Activated CD8-positive, alpha-beta memory T cell treated with anti-CD3 and anti-CD28 coated beads for 36 hours (primary cell): ENCODE measurements around the gene PREP. TPM values are rescaled to one million over a fixed set of nuclear protein-coding genes. Genes with fewer than 3 reads are reported as not detected.

Experiments
- CTCF ChIA-PET: fragments of 350-600 bp; sonication (Branson Sonifier 250); formaldehyde crosslinking; loops from one replicate; lab custom pipeline; 2021; ENCODE audit warnings: antibody characterized with exemption; lab: Charles Lee
- POLR2A ChIA-PET: fragments of 350-600 bp; sonication (Branson Sonifier 250); formaldehyde crosslinking; loops from one replicate; lab custom pipeline; 2021; ENCODE audit warnings: antibody characterized with exemption; lab: Charles Lee
- total RNA-seq, 2 experiments: library from RNA; stranded (reverse); gene quantifications; one replicate each; pipeline ENCODE4 v1.2.3, GENCODE V29; 2021

The PREP gene
- total RNA-seq, 2 experiments from 2014 or later = 54.4 to 55.5 TPM

DNA sequence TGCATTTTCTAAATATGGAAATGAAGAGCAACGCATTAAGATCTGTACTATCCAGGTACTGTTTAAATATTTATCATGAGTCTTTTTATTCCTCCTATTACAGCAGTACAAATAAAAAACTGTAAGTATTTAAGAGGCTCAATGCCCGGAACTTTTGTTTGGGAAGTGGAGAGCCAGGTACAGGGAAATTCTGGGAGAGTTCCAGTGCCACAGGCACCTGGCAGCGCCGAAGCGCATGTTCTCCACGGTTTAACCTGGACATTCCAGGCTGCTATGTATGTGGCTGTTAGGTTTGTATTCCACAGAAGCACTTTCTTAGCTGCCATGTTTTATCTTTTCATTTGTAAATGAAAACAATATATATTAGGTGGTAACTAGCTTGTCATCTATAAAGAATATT lies 81.7 kb downstream of the PREP start:
- POLR2A ChIA-PET = no interaction called here
- CTCF ChIA-PET = no interaction called here

DNA sequence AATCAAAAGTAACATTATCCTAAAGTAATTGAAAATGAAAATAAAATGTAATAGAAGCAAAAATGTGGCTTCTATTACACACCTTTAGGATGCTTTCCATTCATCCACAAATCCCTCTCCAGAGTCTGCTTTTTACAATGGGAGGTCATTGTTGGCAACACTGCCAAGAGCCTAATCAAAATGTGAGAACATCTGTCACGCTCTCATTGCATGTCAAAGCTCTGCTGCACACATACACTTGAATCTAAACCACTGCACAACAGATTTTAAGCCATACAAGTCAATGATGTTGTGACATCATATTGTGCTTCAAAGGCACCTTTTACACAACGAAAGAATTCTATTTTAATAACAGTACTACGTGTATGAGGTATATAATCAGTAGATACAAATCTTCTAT lies 82.1 kb downstream of the PREP start:
- ChIA-PET POLR2A (no interaction called here), CTCF (no interaction called here)

DNA sequence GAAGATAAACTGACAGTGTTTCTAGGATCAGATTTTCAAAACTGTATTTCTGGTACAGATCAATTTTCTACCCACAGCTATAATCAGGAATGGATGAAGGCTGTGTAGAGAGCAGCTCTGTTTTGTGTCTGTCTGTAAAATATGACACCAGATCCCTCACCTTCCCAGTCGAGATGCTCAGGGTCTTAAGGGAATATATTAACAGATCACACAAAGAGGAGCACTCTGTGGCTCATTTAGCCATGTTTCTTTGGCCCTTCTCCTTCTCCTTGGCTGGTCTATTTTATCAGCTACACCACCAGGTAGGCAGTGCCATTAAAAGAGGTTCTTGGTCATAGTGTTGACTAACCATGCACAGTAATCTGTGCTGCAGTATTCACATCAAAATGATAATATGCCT lies 82.6 kb downstream of the PREP start:
- CTCF ChIA-PET = no interaction called here
- POLR2A ChIA-PET = no interaction called here

DNA sequence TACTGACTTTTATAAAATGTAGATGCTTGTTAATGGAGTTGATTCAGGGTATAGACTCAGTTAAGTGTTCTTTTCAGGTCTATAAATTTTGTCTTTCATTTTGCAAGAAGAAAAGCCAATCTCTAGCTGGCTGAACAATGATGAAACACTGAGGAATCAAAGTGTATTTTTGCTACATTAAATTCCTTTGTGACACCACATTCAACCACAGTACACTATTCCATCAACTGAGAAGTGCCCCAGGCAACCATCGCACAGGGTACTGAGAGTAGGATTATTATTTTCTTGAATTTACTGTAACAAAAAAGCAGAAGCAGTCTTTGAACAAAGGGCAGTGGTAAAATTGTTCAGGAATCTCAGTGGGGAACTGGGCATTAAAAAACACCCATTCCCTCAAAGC lies 83.6 kb downstream of the PREP start:
- ChIA-PET CTCF (no interaction called here), POLR2A (no interaction called here)

DNA sequence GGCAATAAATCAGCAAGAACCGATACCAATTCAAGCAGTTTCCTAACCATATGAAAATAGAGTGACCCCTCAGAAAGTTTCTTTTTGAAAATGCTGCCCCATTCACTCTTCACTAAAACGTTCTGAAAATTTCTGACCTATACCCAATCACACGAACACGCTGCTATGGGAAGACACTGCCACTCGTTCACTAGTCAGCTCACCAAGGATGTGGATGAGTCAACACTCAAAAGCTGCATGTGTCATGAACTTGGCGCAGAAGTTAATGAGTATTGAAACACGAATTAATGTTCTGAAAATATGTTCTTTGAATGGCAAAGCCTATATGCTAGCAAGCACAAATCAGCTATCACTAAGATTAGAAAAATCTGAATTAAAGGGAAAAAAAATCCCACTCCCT lies 84.2 kb downstream of the PREP start:
- ChIA-PET POLR2A (no interaction called here), CTCF (no interaction called here)

DNA sequence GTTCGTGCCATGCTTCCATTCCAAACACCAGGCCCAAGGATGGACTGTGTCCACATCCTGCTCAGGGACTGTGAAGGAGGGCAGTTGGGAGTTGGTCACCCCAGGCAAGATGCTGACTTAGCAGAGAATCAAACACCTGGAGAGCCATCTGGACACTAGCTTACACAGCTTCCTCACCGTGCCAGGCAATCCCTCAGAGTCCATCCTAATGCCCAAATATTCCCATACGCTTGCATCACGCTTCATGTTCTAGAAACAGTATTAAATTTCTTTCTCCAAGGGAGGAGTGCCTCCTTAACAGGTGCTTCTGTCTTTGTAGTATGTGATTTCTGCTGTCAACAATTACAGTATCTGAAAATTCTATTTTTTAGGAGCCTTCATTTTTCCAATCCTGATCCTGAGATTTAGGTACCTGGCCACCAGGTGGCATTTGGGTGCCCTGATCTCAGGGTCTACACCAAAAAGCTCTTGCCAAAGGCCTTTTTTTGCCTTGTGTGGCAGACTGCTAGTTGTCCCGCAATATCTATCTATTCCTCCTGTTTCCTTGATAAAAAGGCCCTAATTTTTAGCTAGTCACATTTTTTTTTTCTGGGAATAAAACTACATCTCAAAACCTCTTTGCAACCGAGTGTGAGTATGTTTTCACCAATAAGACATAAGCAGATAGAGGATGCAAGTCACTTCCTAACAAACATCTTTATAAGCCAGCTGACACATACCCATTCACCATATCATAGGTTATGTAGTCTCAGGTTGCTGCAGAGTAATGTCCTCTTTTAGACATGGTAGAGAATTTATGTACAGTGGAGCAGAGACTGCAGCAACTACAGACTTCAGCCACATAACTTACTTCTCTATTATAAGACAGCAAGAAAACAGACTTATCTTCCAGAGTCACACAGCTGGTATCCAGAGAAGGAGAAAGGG lies 85.0 kb downstream of the PREP start:
- CTCF ChIA-PET = no interaction called here
- POLR2A ChIA-PET = no interaction called here

DNA sequence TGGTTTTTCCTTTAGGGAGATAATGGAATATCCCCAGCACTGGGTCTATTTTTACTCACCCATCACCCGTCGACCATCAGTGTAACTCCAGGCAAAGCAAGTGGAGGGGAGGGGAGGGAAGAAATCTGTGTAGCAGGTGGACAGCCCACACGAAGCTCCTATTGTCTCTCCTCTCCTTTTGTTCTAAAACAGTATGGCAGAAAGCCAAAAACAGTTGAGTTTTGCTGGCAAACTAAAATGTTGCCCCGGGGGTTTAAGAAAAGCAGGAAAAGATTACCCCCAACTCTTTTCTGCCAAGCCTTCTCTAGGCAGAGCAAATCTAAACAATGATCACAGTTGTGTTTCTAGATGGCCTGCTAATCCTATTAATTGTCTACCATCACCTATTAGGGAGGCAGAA lies 89.7 kb downstream of the PREP start:
- ChIA-PET POLR2A (no interaction called here), CTCF (no interaction called here)

DNA sequence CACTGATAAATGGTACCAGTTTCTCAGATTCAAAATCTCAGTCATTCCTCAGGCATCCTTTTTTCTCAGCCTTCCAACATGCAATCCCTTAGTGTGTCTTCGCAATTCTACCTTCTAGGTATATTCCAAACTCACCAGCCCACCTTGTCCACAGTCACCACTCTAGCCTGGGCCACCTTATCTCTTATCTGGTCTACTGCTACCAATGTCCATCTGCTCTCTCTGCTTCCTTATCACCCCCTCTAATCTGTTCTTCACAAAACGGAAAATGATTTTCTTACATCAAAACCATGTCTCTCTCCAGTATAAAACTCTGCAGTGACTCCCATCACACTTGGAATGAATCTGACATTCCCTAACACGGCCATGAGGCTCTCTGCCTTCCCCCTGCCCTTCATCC lies 91.9 kb downstream of the PREP start:
- CTCF ChIA-PET = no interaction called here
- POLR2A ChIA-PET = no interaction called here

DNA sequence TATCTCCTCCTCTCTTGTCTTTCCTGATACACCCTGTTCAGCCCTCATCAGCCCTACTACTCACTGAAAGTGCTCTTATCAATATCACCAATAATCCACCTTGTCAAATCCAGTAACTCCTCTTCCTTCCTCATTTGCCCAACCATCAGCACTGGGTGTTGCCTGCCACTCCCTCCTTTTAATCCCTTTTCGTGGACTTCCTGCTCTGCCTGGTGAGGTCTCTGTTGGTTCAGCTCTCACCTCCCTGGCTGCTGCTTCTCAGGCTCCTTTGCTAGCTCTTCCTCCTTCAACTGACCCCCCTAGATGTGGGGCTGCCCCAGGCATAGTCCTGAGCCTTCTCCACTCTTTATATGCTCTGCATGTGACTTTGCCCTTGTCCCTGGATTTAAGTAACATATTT lies 92.5 kb downstream of the PREP start:
- ChIA-PET POLR2A (no interaction called here), CTCF (no interaction called here)

DNA sequence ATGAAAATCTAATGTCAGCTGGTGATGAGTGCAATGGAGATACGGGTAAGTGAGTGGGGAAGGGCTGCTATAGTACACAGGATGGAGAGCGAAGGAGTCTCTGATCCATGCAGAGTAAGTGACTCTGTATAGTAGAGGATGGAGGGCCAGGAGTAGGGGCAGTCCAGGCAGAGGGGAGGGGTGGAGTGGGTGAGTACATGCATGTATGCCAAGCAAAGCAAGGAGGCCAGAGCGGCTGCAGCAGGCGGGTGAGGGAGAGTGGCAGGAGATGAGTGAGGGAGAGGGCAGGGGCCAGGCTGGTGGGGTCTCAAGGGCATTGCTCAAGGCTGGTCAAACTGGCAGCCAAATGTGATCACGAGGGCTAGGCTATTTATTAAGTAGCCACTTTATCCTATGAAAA lies 94.0 kb downstream of the PREP start:
- CTCF ChIA-PET = no interaction called here

DNA sequence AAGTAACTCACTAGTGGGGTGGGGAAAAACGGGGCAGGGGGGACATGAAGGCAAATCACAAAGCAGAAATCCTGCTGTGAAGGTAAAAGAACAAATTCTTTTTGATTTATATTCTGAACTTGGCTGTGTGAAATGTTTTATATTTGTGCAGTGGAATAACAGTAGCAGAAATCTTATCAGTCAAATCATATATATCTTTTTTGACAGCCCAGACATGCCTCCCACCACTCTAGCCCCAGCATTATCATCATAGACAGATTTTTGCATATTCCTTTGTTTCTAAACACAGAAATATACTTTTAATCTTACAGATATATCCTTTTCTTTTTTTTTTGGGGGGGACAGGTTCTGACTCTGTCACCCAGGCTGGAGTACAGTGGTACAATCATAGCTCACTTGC lies 97.4 kb downstream of the PREP start:
- ChIA-PET POLR2A (no interaction called here), CTCF (no interaction called here)

More for the DNA sequence above, 94.0 kb downstream of the PREP start:
- POLR2A ChIA-PET = no interaction called here

DNA sequence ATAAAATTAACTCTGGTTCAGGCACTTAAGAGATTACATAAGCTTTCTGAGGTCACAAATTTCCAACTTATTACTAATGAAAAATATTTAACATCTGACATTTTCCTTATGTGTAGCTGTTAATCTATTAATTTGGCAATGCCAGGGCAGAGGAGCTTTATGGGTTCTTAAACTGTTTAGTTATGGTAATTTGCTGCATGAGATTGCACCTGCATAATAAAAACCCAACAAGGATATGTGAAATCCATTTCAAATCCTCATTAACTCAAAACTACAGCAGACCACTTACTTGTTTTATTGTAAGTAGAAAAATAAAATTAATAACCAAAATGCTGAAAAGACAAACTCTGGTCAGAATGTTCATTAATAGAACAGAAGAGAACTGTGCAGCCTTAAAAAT lies 98.1 kb downstream of the PREP start:
- ChIA-PET POLR2A (no interaction called here), CTCF (interaction anchor here (1.0 kb wide), 1 partner anchor 28 kb away, joined by 4 read pairs; no protein-coding TSS in a partner anchor)

DNA sequence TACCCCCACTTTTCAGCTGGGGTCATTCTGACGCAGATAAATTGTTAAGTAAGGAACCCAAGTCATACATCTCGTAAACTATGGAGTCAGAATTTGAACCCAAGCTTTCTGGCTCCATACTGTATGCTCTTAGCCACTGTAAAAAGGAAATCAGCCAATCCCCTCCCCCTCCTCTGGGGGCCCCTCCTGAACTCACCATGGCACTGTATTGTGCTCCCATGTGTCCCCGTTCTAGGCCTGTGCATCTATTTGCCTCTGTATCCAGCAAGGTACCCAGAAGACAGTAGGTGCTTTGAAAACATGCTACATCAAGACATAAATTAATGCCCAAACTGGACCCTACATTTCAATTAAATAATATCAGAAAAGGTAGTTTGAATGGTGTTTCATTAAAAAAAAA lies 98.5 kb downstream of the PREP start:
- POLR2A ChIA-PET = no interaction called here
- CTCF ChIA-PET = interaction anchor here (1.0 kb wide), 1 partner anchor 27 kb away, joined by 4 read pairs; no protein-coding TSS in a partner anchor

DNA sequence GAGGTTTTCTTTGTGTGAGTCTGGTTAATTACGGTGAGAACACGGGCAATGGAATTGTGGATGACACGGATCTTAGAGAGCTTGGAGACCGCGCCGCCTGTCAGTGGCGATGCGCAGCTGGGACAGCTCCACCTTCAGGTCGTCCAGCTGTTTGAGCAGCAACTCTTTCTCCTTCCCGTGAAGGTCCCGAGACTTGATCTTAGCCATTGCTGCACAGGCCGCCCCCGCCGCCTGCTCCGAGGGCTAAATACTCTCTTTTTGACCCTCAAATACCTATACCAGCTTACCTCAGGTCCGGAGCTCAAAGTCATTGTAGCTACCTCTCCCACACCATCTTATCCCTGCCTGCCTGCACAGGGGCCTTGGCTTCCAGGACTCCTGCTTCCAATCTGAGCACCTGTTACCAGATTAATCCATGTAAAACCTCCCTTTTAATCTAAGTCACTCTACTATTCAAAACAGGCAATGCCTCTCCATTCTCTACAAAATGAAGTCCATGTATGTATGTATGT lies 100.2 kb downstream of the PREP start:
- POLR2A ChIA-PET = no interaction called here
- CTCF ChIA-PET = no interaction called here

DNA sequence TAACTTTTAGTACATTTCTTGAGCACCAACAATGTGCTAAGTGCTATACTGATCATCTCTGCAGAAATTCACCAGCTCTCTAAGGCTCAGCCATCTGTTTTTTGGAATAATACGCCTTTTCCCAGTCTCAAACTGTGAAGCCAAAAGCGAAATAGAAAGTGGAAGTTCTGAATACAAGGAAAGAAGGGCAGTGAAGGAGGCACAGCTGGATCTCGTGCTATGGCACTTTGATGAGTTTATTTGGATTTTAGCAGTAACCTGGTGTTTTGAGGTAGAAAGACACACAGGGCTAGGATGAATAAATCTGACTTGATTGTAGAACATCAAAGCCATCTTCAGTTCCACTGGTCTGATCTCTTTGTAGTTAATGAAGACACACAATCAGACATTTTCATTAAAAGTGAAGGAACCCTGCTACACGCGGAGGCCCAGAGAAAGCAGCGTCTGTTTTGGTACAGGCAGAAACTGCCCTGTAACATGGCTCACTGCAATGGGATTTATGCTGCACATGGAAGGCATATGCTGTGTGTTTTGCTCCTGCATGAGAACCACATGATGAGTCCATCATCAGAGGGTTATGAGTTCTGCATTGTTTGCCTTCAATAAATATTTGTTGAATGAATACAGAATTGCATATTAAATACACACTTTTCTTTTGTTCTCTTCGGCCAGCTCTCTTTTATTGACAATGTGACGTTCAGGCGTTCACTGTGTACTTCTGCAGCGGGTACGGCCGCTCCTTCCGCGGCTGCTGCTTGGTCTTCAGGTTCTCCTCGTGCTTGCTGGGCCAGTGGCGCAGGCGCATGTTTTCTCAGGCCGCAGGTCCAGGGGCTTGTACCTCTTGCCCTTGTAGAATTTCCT lies 100.9 kb downstream of the PREP start:
- CTCF ChIA-PET = no interaction called here
- POLR2A ChIA-PET = no interaction called here

DNA sequence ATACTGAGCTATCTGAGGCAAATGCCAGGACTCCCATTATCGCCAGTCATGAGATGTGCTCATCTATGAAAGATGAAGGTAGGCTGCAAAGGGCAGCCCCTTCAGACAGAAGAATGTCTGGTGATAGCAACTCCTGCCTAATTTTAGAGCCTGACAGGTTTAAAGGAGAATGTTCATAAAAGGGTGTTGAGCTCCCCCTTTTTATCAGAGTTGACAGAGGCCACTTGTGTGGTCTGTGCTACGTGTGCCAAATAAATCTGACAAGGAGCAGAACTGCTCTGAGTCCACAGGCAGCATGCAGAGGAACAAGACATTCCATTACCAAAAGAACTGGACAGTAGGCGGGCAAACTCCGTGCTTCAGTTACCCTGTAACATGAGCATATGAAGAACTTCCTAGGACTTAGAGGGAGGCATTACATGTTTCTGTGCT lies 101.8 kb downstream of the PREP start:
- CTCF ChIA-PET = no interaction called here
- POLR2A ChIA-PET = no interaction called here

DNA sequence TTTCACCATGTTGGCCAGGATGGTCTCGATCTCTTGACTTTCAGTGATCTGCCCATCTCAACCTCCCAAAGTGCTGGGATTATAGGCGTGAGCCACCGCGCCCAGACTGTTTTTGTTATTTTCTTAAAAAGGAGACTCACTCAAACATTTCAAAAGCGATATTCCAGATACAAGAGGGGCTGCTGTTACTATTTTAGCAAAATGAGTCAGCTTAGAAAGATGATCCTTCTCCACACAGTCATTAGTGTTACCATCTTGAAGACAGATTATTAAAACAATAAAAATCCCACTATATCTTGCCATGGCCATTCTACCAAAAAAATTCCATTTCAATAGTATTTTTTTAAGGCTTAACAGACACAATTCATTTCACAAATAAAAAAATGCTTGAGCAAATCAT lies 102.8 kb downstream of the PREP start:
- POLR2A ChIA-PET = no interaction called here
- CTCF ChIA-PET = interaction anchor here (0.7 kb wide), 1 partner anchor 868 kb away, joined by 3 read pairs; no protein-coding TSS in a partner anchor

DNA sequence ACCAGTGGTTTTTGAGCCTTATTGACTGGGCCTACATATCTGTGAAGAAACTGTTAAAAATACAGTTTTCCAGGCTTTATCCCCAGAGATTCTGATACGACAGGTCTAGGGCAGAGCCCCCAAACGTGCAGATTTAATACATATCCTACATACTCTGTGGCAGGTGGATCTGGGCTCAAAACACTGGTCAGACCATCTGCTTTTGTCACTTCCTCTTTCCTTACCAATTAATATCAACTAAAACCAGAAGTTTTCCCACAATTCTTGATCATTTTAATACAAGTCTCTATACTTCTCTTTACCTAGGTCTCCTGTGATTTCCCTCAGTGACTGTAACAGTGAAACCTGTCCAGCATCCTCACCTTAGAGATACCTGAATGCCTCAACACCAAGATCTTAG lies 108.8 kb downstream of the PREP start:
- CTCF ChIA-PET = interaction anchor here (0.6 kb wide), 1 partner anchor 370 kb away, joined by 3 read pairs; no protein-coding TSS in a partner anchor
- POLR2A ChIA-PET = no interaction called here

DNA sequence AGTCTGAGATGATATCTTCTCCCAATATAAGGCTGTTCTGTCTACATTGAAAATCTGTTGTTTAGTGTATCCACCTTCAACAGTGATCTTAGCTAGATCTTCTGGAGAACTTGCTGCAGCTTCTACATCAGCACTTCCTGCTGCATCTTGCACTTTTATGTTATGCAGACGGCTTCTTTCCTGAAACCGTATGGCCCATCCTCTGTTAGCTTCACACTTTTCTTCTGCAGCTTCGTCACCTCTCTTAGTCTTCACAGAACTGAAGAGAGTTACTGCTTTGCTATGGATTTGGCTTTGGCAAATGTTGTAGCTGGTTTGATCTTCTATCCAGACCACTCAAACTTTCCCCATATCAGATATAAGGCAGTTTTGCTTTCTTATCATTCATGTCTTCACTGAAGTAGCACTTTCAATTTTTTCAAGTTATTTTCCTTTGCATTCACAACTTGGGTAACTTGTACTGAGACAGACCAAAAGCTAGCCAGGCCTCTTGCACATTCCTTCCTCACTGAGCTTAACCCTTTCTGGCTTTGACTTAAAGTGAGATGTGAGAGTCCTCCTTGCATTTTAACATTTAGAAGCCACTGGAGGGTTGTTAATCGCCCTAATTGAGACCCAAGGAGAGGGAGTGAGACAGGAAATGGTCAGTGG lies 110.1 kb downstream of the PREP start:
- ChIA-PET CTCF (no interaction called here), POLR2A (no interaction called here)

DNA sequence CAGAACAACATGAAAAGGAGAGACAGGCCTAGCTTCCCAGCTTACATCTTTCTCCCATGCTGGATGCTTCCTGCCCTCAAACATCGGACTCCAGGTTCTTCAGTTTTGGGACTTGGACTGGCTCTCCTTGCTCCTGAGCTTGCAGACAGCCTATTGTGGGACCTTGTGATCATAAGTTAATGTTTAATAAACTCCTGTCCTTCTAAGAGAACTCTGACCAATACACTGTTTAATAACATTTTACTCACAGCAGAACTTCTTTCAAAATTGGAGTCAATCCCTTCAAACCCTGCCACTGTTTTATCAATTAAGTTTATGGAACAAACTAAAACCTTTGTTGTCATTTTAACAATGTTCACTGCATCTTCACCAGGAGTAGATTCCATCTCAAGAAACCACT lies 111.4 kb downstream of the PREP start:
- POLR2A ChIA-PET = no interaction called here
- CTCF ChIA-PET = no interaction called here
